ENCODE measurements around the gene QSOX1.

GRCh38 chr1:180243517-180244221, 89.0 kb downstream of the QSOX1 start:
- TF ChIP-seq CTCF (IDR thresholded peaks at IDR 0.05), result no peak
- TF ChIP-seq POLR2AphosphoS5 (IDR thresholded peaks at IDR 0.05), result no peak

All from transverse colon (tissue), 4 donors.